Measurements from ENCODE around the gene DHCR24. TPM values are rescaled to one million over a fixed set of nuclear protein-coding genes. Genes with fewer than 3 reads are reported as not detected.

The DHCR24 gene
- total RNA-seq, 1 donor from 2014 or later: 149 TPM

DNA sequence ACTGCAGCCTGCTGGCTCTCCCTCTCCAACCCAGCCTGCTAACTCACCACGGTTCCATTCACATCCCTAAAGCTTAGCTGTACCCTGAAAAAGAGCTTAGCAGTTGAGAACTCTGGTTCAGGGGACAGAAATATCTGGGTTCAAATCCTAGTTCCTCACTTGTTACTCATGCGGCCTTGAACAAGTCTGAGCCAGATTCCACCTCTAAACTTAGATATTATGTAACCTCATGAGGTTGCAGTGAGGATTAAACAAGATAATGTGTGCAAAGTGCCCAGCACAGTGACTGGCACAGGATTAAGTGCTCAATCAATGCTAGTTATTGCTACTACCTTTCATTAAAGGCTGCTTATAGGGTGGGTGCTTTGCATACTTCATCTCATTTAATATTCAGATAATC is 41.3 kb upstream of the DHCR24 start:
- peaks cover 4% of the 10 kb centered on the region for H3K9me3 Mint-ChIP-seq
- no peaks in the 10 kb centered on the region for H3K27me3 Mint-ChIP-seq
- H3K4me3 Mint-ChIP-seq: no peak overlapping the region
- no peak for DNase-seq (ENCODE audit: extremely low spot score, unreplicated experiment)
- peaks cover 9% of the 10 kb centered on the region for H3K4me1 Mint-ChIP-seq (ENCODE audit: unreplicated experiment)
- no peak for TF ChIP-seq CTCF (conservative IDR thresholded peaks at IDR 0.05)
- no peaks in the 10 kb centered on the region for H3K36me3 Mint-ChIP-seq
- H3K27ac Mint-ChIP-seq: no peak overlapping the region

DNA sequence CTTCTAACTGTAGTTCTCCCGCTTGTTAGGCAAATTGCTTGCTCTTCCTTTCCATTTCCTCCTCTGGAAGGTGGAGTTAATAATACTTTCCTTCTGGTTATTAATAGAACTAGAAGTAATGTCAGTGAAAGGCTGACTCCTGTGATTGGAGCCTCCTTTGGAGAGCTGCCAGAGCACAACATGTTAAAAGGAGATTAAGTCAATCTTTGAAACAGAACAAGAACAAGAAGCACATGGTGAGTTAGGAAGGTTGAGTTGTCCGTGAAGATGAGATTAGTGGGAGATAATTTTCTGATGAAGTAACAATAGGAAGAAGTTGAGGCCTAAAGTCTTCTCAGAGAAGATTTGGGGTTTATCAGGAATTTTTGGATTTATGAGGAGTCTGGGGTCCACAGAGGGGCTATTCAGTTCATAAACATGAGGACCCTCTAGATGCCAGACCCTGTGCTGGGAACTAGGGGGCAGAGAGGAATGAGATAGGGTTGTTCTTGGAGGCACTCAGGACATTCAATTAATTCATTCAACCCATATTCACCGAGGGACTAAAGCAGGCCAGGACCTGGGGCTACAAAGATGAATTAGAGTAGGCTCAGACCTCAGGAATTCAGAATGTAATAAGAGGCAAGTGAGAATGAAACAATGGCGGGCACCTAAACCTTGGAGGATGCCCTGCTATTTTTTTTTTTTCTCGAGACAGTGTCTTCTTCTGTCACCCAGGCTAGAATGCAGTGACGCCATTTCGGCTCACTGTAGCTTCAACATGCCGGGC is 40.7 kb upstream of the DHCR24 start:
- Mint-ChIP-seq H3K9me3 (peaks cover 4% of the 10 kb centered on the region), H3K4me1 (ENCODE audit: unreplicated experiment) (peaks cover 9% of the 10 kb centered on the region), H3K36me3 (no peaks in the 10 kb centered on the region), H3K27me3 (no peaks in the 10 kb centered on the region), H3K4me3 (no peak overlapping the region), H3K27ac (no peak overlapping the region)
- TF ChIP-seq CTCF (conservative IDR thresholded peaks at IDR 0.05): no peak
- DNase-seq (ENCODE audit: extremely low spot score, unreplicated experiment): no peak

DNA sequence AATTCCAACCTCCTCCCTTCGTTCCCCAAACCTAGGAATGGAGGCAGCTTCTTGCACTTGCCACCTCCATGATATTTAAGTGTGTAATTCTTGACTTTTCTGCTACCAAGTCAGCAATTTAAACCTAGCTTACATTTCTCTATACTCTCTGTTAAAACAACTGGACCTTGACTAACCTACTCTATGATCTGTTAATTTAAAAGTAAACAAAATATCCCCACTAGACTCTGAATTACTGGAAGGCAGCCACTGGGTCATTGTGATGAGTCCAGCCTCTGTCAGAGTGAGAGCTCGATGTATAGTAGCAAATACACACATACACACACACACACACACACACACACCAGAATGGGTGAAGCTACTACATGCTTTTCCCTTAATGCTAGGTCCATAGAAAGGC is 40.0 kb upstream of the DHCR24 start:
- H3K4me1 Mint-ChIP-seq (ENCODE audit: unreplicated experiment): peaks cover 9% of the 10 kb centered on the region
- H3K4me3 Mint-ChIP-seq: no peak overlapping the region
- TF ChIP-seq CTCF (conservative IDR thresholded peaks at IDR 0.05): no peak
- no peak for DNase-seq (ENCODE audit: extremely low spot score, unreplicated experiment)
- H3K36me3 Mint-ChIP-seq: no peaks in the 10 kb centered on the region
- no peaks in the 10 kb centered on the region for H3K27me3 Mint-ChIP-seq
- no peak overlapping the region for H3K27ac Mint-ChIP-seq
- peaks cover 4% of the 10 kb centered on the region for H3K9me3 Mint-ChIP-seq

GRCh38 chr1:54922921-54923421 is 36.0 kb upstream of the DHCR24 start:
- TF ChIP-seq CTCF (conservative IDR thresholded peaks at IDR 0.05): no peak
- peaks cover 9% of the 10 kb centered on the region for H3K4me1 Mint-ChIP-seq (ENCODE audit: unreplicated experiment)
- H3K4me3 Mint-ChIP-seq: no peak overlapping the region
- no peak for DNase-seq (ENCODE audit: extremely low spot score, unreplicated experiment)
- peaks cover 4% of the 10 kb centered on the region for H3K9me3 Mint-ChIP-seq
- H3K36me3 Mint-ChIP-seq: no peaks in the 10 kb centered on the region
- H3K27me3 Mint-ChIP-seq: no peaks in the 10 kb centered on the region
- no peak overlapping the region for H3K27ac Mint-ChIP-seq

DNA sequence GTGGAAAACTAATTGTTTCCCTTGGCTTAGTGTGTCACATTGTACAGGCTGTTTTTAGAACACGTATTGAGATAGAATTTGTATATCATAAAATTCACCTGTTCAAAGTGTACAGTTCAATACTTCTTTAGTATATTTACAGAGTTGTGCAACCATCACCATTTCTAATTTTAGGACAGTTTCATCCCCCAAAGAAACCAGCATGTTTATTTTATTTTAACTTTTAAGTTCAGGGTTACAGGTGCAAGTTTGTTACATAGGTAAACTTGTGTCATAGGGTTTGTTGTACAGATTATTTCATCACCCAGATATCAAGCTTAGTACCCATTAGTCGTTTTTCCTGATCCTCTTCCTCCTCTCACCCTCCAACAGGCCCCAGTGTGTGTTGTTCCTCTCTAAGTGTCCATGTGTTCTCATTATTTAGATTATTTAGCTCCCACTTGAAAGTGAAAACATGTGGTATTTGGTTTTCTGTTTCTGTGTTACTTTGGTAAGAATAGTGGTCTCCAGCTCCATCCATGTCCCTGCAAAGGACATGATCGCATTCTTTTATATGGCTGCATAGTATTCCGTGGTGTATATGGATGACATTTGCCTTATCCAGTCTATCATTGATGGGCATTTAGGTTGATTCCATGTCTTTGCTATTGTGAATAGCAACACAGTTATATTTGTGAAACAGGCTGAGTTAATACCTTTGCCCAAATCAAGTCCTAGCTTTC is 35.2 kb upstream of the DHCR24 start:
- no peak overlapping the region for H3K4me3 Mint-ChIP-seq
- H3K27ac Mint-ChIP-seq: no peak overlapping the region
- no peaks in the 10 kb centered on the region for H3K36me3 Mint-ChIP-seq
- peaks cover 4% of the 10 kb centered on the region for H3K9me3 Mint-ChIP-seq
- peaks cover 3% of the 10 kb centered on the region for H3K4me1 Mint-ChIP-seq (ENCODE audit: unreplicated experiment)
- DNase-seq (ENCODE audit: extremely low spot score, unreplicated experiment): no peak
- no peaks in the 10 kb centered on the region for H3K27me3 Mint-ChIP-seq
- TF ChIP-seq CTCF (conservative IDR thresholded peaks at IDR 0.05): no peak
